ENCODE results near the gene YPEL1. TPM values are rescaled to one million over a fixed set of nuclear protein-coding genes. Genes with fewer than 3 reads are reported as not detected.
A peak's percentile ranks its signal among the peaks of the same experiment; 100 is the strongest.
"Not testable (repeated sequence)": the region's sequence is repeated elsewhere in the genome, so short reads cannot be mapped to it uniquely, and the experiment has no call there.

The YPEL1 gene
- polyA plus RNA-seq, 3 donors, result 1.0 to 2.3 (median 2.0) TPM

GRCh38 chr22:21720191-21720859, 15.3 kb downstream of the YPEL1 start:
- H4K20me1 ChIP-seq (ENCODE audit: insufficient read depth, low read length); H3K36me3 ChIP-seq (replicated peaks in 1 of 2; ENCODE audit: control insufficient read depth in 1 of 2, insufficient read depth in 2 of 2, low read length in 2 of 2); H3K4me2 ChIP-seq (replicated peaks; ENCODE audit: extremely low read depth, low read length, poor library complexity, severe bottlenecking); H3K9me3 ChIP-seq (replicated peaks in 1 of 2; ENCODE audit: control insufficient read depth in 1 of 2, insufficient read depth in 1 of 2, low read length in 2 of 2); H3K27me3 ChIP-seq (ENCODE audit: control insufficient read depth in 2 of 2, insufficient read depth in 2 of 2, low read length in 2 of 2); H2AFZ ChIP-seq (ENCODE audit: insufficient read depth, low read depth, low read length, poor library complexity, severe bottlenecking); H3K27me3 Mint-ChIP-seq (ENCODE audit: low read depth in 3 of 3); H3K79me2 ChIP-seq (ENCODE audit: insufficient read depth, low read length); H3K36me3 Mint-ChIP-seq; intact Hi-C loops (cut with micrococcal nuclease); H3K9ac ChIP-seq (ENCODE audit: insufficient read depth, low read length, poor library complexity, severe bottlenecking); H3K9me3 Mint-ChIP-seq; H3K4me3 ChIP-seq (replicated peaks in 1 of 3; ENCODE audit: low read depth in 2 of 3, low read length in 3 of 3); H3K4me3 Mint-ChIP-seq; DNase-seq; H3K27ac ChIP-seq (ENCODE audit: low read depth in 1 of 2, low read length in 2 of 2): not testable (repeated sequence)
- peaks cover 8 to 10% of the 10 kb centered on the region in 2 donors for H3K4me1 ChIP-seq (ENCODE audit: control insufficient read depth in 1 of 2, insufficient read depth in 2 of 2, low read length in 2 of 2)
- peaks cover 17% of the 10 kb centered on the region for H3K4me1 Mint-ChIP-seq
- WGBS (ENCODE audit: insufficient coverage), result 89% methylated on average over 3 of the region's 10 CpGs
- peak overlapping the region in 1 of 7 donors; percentile 30 for H3K27ac Mint-ChIP-seq

- Histone ChIP-seq H2AFZ (ENCODE audit: insufficient read depth, low read depth, low read length, poor library complexity, severe bottlenecking) (peak overlapping the region; percentile 36), H3K27ac (ENCODE audit: low read depth in 1 of 2, low read length in 2 of 2) (peak overlapping the region in 1 of 2 donors; percentile 31), H3K9me3 (replicated peaks in 1 of 2; ENCODE audit: control insufficient read depth in 1 of 2, insufficient read depth in 1 of 2, low read length in 2 of 2) (no peaks in the 10 kb centered on the region), H3K4me3 (replicated peaks in 1 of 3; ENCODE audit: low read depth in 2 of 3, low read length in 3 of 3) (no peak overlapping the region), H3K27me3 (ENCODE audit: control insufficient read depth in 2 of 2, insufficient read depth in 2 of 2, low read length in 2 of 2) (no peaks in the 10 kb centered on the region), H3K79me2 (ENCODE audit: insufficient read depth, low read length) (no peaks in the 10 kb centered on the region), H3K4me2 (replicated peaks; ENCODE audit: extremely low read depth, low read length, poor library complexity, severe bottlenecking) (no peak overlapping the region), H3K36me3 (replicated peaks in 1 of 2; ENCODE audit: control insufficient read depth in 1 of 2, insufficient read depth in 2 of 2, low read length in 2 of 2) (no peaks in the 10 kb centered on the region), H4K20me1 (ENCODE audit: insufficient read depth, low read length) (no peaks in the 10 kb centered on the region), H3K4me1 (ENCODE audit: control insufficient read depth in 1 of 2, insufficient read depth in 2 of 2, low read length in 2 of 2) (peaks cover 8 to 10% of the 10 kb centered on the region in 2 donors), H3K9ac (ENCODE audit: insufficient read depth, low read length, poor library complexity, severe bottlenecking) (no peak overlapping the region)
- Mint-ChIP-seq H3K4me3 (peak overlapping the region; percentile 37 to 76), H3K36me3 (peaks cover 0 to 4% of the 10 kb centered on the region in 2 donors), H3K27me3 (ENCODE audit: low read depth in 3 of 3) (no peaks in the 10 kb centered on the region), H3K4me1 (peaks cover 17% of the 10 kb centered on the region), H3K9me3 (no peaks in the 10 kb centered on the region), H3K27ac (peak overlapping the region in 6 of 7 donors; percentile 16 to 68 (median 30))
- intact Hi-C loops (cut with micrococcal nuclease), result no loop called here
- TF ChIP-seq CTCF (IDR thresholded peaks at IDR 0.05), result no peak
- 21% methylated on average over 3 of the region's 4 CpGs for WGBS (ENCODE audit: insufficient coverage)
- DNase-seq, result peak; percentile 14 to 40 (median 16)
Measured at GRCh38 chr22:21719024-21719423, 16.6 kb downstream of the YPEL1 start.

All from CD14-positive monocyte (primary cell).